Right cardiac atrium (tissue), 5 donors: ENCODE measurements around the gene RABIF. TPM values are rescaled to one million over a fixed set of nuclear protein-coding genes. Genes with fewer than 3 reads are reported as not detected.
"Not testable (repeated sequence)": the region's sequence is repeated elsewhere in the genome, so short reads cannot be mapped to it uniquely, and the experiment has no call there.

Experiments used
- ATAC-seq, 2 donors: fragments of 200-7000 bp; cut with Tn5 transposase; one replicate each; pipeline versions ENCODE4 v1.8.0 to v1.9.1; 2020; ENCODE audit warnings: moderate library complexity in 2 of 2, mild to moderate bottlenecking in 1 of 2
- DNase-seq, 3 donors: peaks; one replicate each; pipeline ENCODE4 v3.0.0-alpha.2; 2020
- H3K27ac ChIP-seq: one replicate; pipeline ENCODE4 v1.5.1; 2013; ENCODE audit warnings: mild to moderate bottlenecking, low read length, control low read depth, moderate library complexity
- H3K27me3 ChIP-seq: one replicate; pipeline ENCODE4 v1.6.1; 2013; ENCODE audit not compliant: control insufficient read depth, insufficient read depth
- H3K4me1 ChIP-seq: one replicate; pipeline ENCODE4 v1.6.1; 2013; ENCODE audit warnings: low read length; ENCODE audit not compliant: control insufficient read depth, insufficient read depth
- H3K4me3 ChIP-seq: one replicate; pipeline ENCODE4 v1.5.1; 2013; ENCODE audit warnings: low read length, control low read depth
- H3K9me3 ChIP-seq: one replicate; pipeline ENCODE4 v1.6.1; 2013; ENCODE audit warnings: low read length; ENCODE audit not compliant: control insufficient read depth
- WGBS: extraction: QIAGEN DNeasy Blood & Tissue Kit; methylation state at CpG from one replicate; pipeline ENCODE4 v1.1.7; 2013; 5-methylcytosine and 5-hydroxymethylcytosine counted together
- intact Hi-C, 4 donors: fragments of 100-400 bp; cut with DNase I; formaldehyde crosslinking; loops; one replicate each; pipeline versions ENCODE4 v1.11.0 to v1.14.0; 2022 to 2023
- polyA plus RNA-seq: library from polyadenylated mRNA; stranded (reverse); fragments of 200-250 nt; gene quantifications from one replicate; pipeline ENCODE4 v1.2.3, GENCODE V29; 2013
- total RNA-seq, 4 donors: library from RNA; stranded (reverse); fragmentation: NEBNext Ultra II Directional; extraction: Animal tissue kit (Norgen Biotek cat#: 25700); gene quantifications; one replicate each; pipeline ENCODE4 v1.2.1, GENCODE V29; 2021
- donor health status: healthy with polysubstance abuse.
- donor health status: DM: no; HTN: yes; CAD: no.
- donor health status: DM: no; HTN: no; CAD: no.
- donor health status: DM: no; HTN: yes; CAD: no; lungs with severe emphysema.
- donor health status: DM: yes; HTN: yes; CAD: no.

Gene RABIF
- total and polyA plus RNA-seq, 5 donors = 4.6 to 6.5 (median 5.7) TPM

GRCh38 chr1:202831906-202832305 lies 57.0 kb downstream of the RABIF start:
- intact Hi-C loops = no loop called here
- Histone ChIP-seq H3K27me3 (no peaks in the 10 kb centered on the region), H3K4me3 (no peak overlapping the region), H3K4me1 (no peaks in the 10 kb centered on the region), H3K27ac (no peak overlapping the region), H3K9me3 (no peaks in the 10 kb centered on the region)
- WGBS = 81% methylated on average over 3 of the region's 3 CpGs
- DNase-seq (no peak), ATAC-seq (no peak)

- H3K9me3 ChIP-seq, H3K4me3 ChIP-seq, H3K27ac ChIP-seq, H3K4me1 ChIP-seq, H3K27me3 ChIP-seq, DNase-seq, ATAC-seq, intact Hi-C loops: not testable (repeated sequence)
- WGBS = 97% methylated on average over 9 of the region's 9 CpGs
Observed at GRCh38 chr1:202829223-202829622, 59.7 kb downstream of the RABIF start.

Other genes with a start within 250 kb of the RABIF start
- gene SYT2, start 178.7 kb downstream of the RABIF start, total RNA-seq = not detected
- 0.02 TPM for gene SYT2, start 178.7 kb downstream of the RABIF start, polyA plus RNA-seq
- gene KDM5B, start 80.7 kb downstream of the RABIF start, total RNA-seq = 10 to 100 TPM; 18.4 to 22.0 (median 19.1) TPM
- 7.4 TPM for gene KDM5B, start 80.7 kb downstream of the RABIF start, polyA plus RNA-seq
- gene PCAT6, start 78.2 kb downstream of the RABIF start, total RNA-seq = 1 to 10 TPM in 2 of 4 donors, under 1 TPM in 1, not detected in 1; 0.79 to 1.6 (median 1.2) TPM
- gene PCAT6, start 78.2 kb downstream of the RABIF start, polyA plus RNA-seq = 4.9 TPM
- 10 to 100 TPM; 16.8 to 21.4 (median 20.1) TPM for gene KLHL12, start 38.1 kb upstream of the RABIF start, total RNA-seq
- gene KLHL12, start 38.1 kb upstream of the RABIF start, polyA plus RNA-seq = 10.8 TPM
- gene ADIPOR1, start 69.2 kb upstream of the RABIF start, total RNA-seq = 10 to 100 TPM; 85.6 to 100.0 (median 95.3) TPM
- 75.1 TPM for gene ADIPOR1, start 69.2 kb upstream of the RABIF start, polyA plus RNA-seq
- gene CYB5R1, start 78.1 kb upstream of the RABIF start, total RNA-seq = 10 to 100 TPM; 64.8 to 91.3 (median 78.1) TPM
- 78.0 TPM for gene CYB5R1, start 78.1 kb upstream of the RABIF start, polyA plus RNA-seq
- gene TMEM183A, start 118.2 kb upstream of the RABIF start, total RNA-seq = 10 to 100 TPM; 25.9 to 35.8 (median 28.1) TPM
- 16.0 TPM for gene TMEM183A, start 118.2 kb upstream of the RABIF start, polyA plus RNA-seq
- 10 to 100 TPM; 14.0 to 50.3 (median 29.4) TPM for gene PPFIA4, start 137.3 kb upstream of the RABIF start, total RNA-seq
- 29.3 TPM for gene PPFIA4, start 137.3 kb upstream of the RABIF start, polyA plus RNA-seq
- not detected for gene MYOG, start 196.9 kb upstream of the RABIF start, total RNA-seq
- not detected for gene MYOG, start 196.9 kb upstream of the RABIF start, polyA plus RNA-seq
- gene ADORA1, start 238.6 kb upstream of the RABIF start, total RNA-seq = 10 to 100 TPM; 14.8 to 26.3 (median 22.5) TPM
- gene ADORA1, start 238.6 kb upstream of the RABIF start, polyA plus RNA-seq = 32.9 TPM